HepG2 (cell line): ENCODE results near the gene LTK.

Experiments
- CEBPB ChIP-seq: IDR thresholded peaks from 2 replicates; pipeline ENCODE4 v1.6.1; 2011; ENCODE audit warnings: low read depth, low read length, improper control_type of control experiment, borderline replicate concordance
- POLR2A ChIP-seq, 2 experiments: IDR thresholded peaks; 2 replicates each; pipeline ENCODE4 v1.6.1; 2011; ENCODE audit warnings: low read depth in 2 of 2, low read length in 2 of 2, mild to moderate bottlenecking in 1 of 2, moderate library complexity in 1 of 2; ENCODE audit not compliant: insufficient read depth in 1 of 2
- POLR2AphosphoS5 ChIP-seq: IDR thresholded peaks from 2 replicates; pipeline ENCODE4 v1.6.1; 2012; ENCODE audit warnings: low read depth, low read length
- ZFP1 ChIP-seq: IDR thresholded peaks from 2 replicates; pipeline ENCODE4 v1.6.1; 2016
- ZNF207 ChIP-seq: fragments of 450-650 bp; IDR thresholded peaks from 2 replicates; pipeline ENCODE4 v1.6.1; 2016; ENCODE audit warnings: antibody characterized with exemption, borderline replicate concordance
- ZNF292 ChIP-seq: sonication (generic); formaldehyde crosslinking; IDR thresholded peaks from 2 replicates; pipeline ENCODE4 v1.8.1; 2022; ENCODE audit warnings: mild to moderate bottlenecking, low read depth, missing genetic modification reagents, borderline replicate concordance
- ZNF367 ChIP-seq: sonication (generic); formaldehyde crosslinking; IDR thresholded peaks from 2 replicates; pipeline ENCODE4 v1.4.0; 2020; ENCODE audit warnings: missing genetic modification reagents, borderline replicate concordance
- TF ChIP-seq, protein P1 (sequence below): sonication (generic); formaldehyde crosslinking; IDR thresholded peaks from 2 replicates; pipeline ENCODE4 v1.4.0; 2020; ENCODE audit warnings: missing genetic modification reagents
- TF ChIP-seq, protein P2 (sequence below): sonication (generic); formaldehyde crosslinking; IDR thresholded peaks from 2 replicates; pipeline ENCODE4 v1.5.0; 2020; ENCODE audit warnings: mild to moderate bottlenecking, missing genetic modification reagents, moderate library complexity

DNA sequence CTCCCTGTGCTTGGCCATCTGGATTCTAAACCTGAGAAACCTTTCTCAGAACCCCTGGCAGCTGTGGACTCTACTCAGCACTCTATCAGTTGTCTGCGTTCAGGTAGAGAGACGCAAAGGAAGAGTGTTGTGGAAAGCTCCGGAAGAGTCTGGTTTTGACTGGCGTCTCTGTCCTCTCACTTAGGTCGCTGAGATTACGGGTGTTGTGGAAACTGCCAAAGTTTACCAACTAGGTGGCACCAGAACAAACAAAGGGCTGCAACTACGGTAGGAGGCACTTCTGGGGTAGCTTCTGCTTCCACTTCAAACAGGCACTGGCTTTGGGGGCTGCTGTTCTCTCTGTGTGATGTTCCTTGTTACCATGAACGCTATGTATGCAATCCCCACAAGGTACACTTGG lies 39.2 kb downstream of the LTK start:
- TF ChIP-seq CEBPB (no peak), ZNF367 (no peak), ZNF292 (CRISPR knock-in tag) (no peak), POLR2A (IDR thresholded peaks at IDR 0.05; ENCODE audit: insufficient read depth in 1 of 2, low read depth in 2 of 2, low read length in 2 of 2) (no peak), ZFP1 (CRISPR knock-in tag) (no peak), ZNF207 (no peak), POLR2AphosphoS5 (no peak)
- TF ChIP-seq, protein P1, sequence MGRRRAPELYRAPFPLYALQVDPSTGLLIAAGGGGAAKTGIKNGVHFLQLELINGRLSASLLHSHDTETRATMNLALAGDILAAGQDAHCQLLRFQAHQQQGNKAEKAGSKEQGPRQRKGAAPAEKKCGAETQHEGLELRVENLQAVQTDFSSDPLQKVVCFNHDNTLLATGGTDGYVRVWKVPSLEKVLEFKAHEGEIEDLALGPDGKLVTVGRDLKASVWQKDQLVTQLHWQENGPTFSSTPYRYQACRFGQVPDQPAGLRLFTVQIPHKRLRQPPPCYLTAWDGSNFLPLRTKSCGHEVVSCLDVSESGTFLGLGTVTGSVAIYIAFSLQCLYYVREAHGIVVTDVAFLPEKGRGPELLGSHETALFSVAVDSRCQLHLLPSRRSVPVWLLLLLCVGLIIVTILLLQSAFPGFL (CRISPR knock-in tag): no peak
- TF ChIP-seq, protein P2, sequence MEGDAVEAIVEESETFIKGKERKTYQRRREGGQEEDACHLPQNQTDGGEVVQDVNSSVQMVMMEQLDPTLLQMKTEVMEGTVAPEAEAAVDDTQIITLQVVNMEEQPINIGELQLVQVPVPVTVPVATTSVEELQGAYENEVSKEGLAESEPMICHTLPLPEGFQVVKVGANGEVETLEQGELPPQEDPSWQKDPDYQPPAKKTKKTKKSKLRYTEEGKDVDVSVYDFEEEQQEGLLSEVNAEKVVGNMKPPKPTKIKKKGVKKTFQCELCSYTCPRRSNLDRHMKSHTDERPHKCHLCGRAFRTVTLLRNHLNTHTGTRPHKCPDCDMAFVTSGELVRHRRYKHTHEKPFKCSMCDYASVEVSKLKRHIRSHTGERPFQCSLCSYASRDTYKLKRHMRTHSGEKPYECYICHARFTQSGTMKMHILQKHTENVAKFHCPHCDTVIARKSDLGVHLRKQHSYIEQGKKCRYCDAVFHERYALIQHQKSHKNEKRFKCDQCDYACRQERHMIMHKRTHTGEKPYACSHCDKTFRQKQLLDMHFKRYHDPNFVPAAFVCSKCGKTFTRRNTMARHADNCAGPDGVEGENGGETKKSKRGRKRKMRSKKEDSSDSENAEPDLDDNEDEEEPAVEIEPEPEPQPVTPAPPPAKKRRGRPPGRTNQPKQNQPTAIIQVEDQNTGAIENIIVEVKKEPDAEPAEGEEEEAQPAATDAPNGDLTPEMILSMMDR (CRISPR knock-in tag): no peak
